Measurements from ENCODE around the gene CNMD. TPM values are rescaled to one million over a fixed set of nuclear protein-coding genes. Genes with fewer than 3 reads are reported as not detected.
"Not testable (repeated sequence)": the region's sequence is repeated elsewhere in the genome, so short reads cannot be mapped to it uniquely, and the experiment has no call there.

CNMD gene
- polyA plus RNA-seq, 1 experiment, result not detected

- no peak for DNase-seq (ENCODE audit: low read depth)
- TF ChIP-seq CTCF (IDR thresholded peaks at IDR 0.05; ENCODE audit: insufficient read depth, low read depth, low read length), result no peak
- ChIA-PET POLR2A (no interaction called here), CTCF (interaction anchor here (0.7 to 1.3 kb wide), 2 partner anchors 266 to 500 kb away, joined by 3 read pairs; no protein-coding TSS in a partner anchor)
- Histone ChIP-seq H3K36me3 (ENCODE audit: control insufficient read depth, insufficient read depth, low read length) (no peaks in the 10 kb centered on the region), H3K27me3 (ENCODE audit: control insufficient read depth, insufficient read depth, low read length) (no peaks in the 10 kb centered on the region), H3K4me3 (ENCODE audit: low read depth, low read length) (no peak overlapping the region)
Observed at GRCh38 chr13:52701728-52702465, 37.7 kb downstream of the CNMD start.

GRCh38 chr13:52696566-52696965, 43.1 kb downstream of the CNMD start:
- H3K36me3 ChIP-seq (ENCODE audit: control insufficient read depth, insufficient read depth, low read length), result no peaks in the 10 kb centered on the region
- no peaks in the 10 kb centered on the region for H3K27me3 ChIP-seq (ENCODE audit: control insufficient read depth, insufficient read depth, low read length)
- no peak overlapping the region for H3K4me3 ChIP-seq (ENCODE audit: low read depth, low read length)
- ChIA-PET CTCF (interaction anchor here (0.5 to 0.9 kb wide), 2 partner anchors 11 to 32 kb away, joined by 3 to 4 read pairs; no protein-coding TSS in a partner anchor), POLR2A (no interaction called here)
- DNase-seq (ENCODE audit: low read depth), result no peak
- no peak for TF ChIP-seq CTCF (IDR thresholded peaks at IDR 0.05; ENCODE audit: insufficient read depth, low read depth, low read length)

GRCh38 chr13:52695856-52696255, 43.8 kb downstream of the CNMD start:
- ChIA-PET CTCF (interaction anchor here (0.9 kb wide), 1 partner anchor 31 kb away, joined by 3 read pairs; no protein-coding TSS in a partner anchor), POLR2A (no interaction called here)
- H3K4me3 ChIP-seq (ENCODE audit: low read depth, low read length), result no peak overlapping the region

GRCh38 chr13:52686376-52686775, 53.2 kb downstream of the CNMD start:
- no peak for DNase-seq (ENCODE audit: low read depth)
- POLR2A ChIA-PET, result no interaction called here
- no peak for TF ChIP-seq CTCF (IDR thresholded peaks at IDR 0.05; ENCODE audit: insufficient read depth, low read depth, low read length)
- peaks cover 6% of the 10 kb centered on the region for H3K36me3 ChIP-seq (ENCODE audit: control insufficient read depth, insufficient read depth, low read length)
- H3K4me3 ChIP-seq (ENCODE audit: low read depth, low read length), result no peak overlapping the region
- CTCF ChIA-PET, result no interaction called here
- H3K27me3 ChIP-seq (ENCODE audit: control insufficient read depth, insufficient read depth, low read length), result no peaks in the 10 kb centered on the region

More at GRCh38 chr13:52695856-52696255, 43.8 kb downstream of the CNMD start:
- Histone ChIP-seq H3K36me3 (ENCODE audit: control insufficient read depth, insufficient read depth, low read length) (no peaks in the 10 kb centered on the region), H3K27me3 (ENCODE audit: control insufficient read depth, insufficient read depth, low read length) (no peaks in the 10 kb centered on the region)
- TF ChIP-seq CTCF (IDR thresholded peaks at IDR 0.05; ENCODE audit: insufficient read depth, low read depth, low read length), result no peak
- DNase-seq (ENCODE audit: low read depth), result no peak

- POLR2A ChIA-PET; CTCF ChIA-PET; DNase-seq (ENCODE audit: low read depth); H3K27me3 ChIP-seq (ENCODE audit: control insufficient read depth, insufficient read depth, low read length); H3K36me3 ChIP-seq (ENCODE audit: control insufficient read depth, insufficient read depth, low read length); H3K4me3 ChIP-seq (ENCODE audit: low read depth, low read length): not testable (repeated sequence)
Observed at GRCh38 chr13:52685806-52686205, 53.8 kb downstream of the CNMD start.

- ChIA-PET CTCF (no interaction called here), POLR2A (no interaction called here)
Observed at GRCh38 chr13:52677823-52678222, 61.8 kb downstream of the CNMD start.

More at GRCh38 chr13:52677823-52678222, 61.8 kb downstream of the CNMD start:
- Histone ChIP-seq H3K4me3 (ENCODE audit: low read depth, low read length) (no peak overlapping the region), H3K36me3 (ENCODE audit: control insufficient read depth, insufficient read depth, low read length) (peaks cover 10% of the 10 kb centered on the region), H3K27me3 (ENCODE audit: control insufficient read depth, insufficient read depth, low read length) (no peaks in the 10 kb centered on the region)
- TF ChIP-seq CTCF (IDR thresholded peaks at IDR 0.05; ENCODE audit: insufficient read depth, low read depth, low read length), result no peak
- no peak for DNase-seq (ENCODE audit: low read depth)

All from BJ (cell line).